AG09319 (cell line): ENCODE results near the gene EMX2.

ENCODE experiments used
- DNase-seq: peaks from one replicate; pipeline ENCODE4 v3.0.0-alpha.2; 2010; ENCODE audit warnings: low read depth; ENCODE audit errors: extremely low read depth
- TF ChIP-seq, protein P1 (sequence below): IDR thresholded peaks from 2 replicates; pipeline ENCODE4 v1.5.1; 2011; ENCODE audit warnings: low read depth, mild to moderate bottlenecking, inconsistent platforms, low read length, moderate library complexity

The EMX2 gene

GRCh38 chr10:117537436-117537903 lies 5.1 kb upstream of the EMX2 start:
- TF ChIP-seq, protein P1, sequence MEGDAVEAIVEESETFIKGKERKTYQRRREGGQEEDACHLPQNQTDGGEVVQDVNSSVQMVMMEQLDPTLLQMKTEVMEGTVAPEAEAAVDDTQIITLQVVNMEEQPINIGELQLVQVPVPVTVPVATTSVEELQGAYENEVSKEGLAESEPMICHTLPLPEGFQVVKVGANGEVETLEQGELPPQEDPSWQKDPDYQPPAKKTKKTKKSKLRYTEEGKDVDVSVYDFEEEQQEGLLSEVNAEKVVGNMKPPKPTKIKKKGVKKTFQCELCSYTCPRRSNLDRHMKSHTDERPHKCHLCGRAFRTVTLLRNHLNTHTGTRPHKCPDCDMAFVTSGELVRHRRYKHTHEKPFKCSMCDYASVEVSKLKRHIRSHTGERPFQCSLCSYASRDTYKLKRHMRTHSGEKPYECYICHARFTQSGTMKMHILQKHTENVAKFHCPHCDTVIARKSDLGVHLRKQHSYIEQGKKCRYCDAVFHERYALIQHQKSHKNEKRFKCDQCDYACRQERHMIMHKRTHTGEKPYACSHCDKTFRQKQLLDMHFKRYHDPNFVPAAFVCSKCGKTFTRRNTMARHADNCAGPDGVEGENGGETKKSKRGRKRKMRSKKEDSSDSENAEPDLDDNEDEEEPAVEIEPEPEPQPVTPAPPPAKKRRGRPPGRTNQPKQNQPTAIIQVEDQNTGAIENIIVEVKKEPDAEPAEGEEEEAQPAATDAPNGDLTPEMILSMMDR: peak; percentile 26; the same call in 1 of the 2 replicates
- no peak for DNase-seq

DNA sequence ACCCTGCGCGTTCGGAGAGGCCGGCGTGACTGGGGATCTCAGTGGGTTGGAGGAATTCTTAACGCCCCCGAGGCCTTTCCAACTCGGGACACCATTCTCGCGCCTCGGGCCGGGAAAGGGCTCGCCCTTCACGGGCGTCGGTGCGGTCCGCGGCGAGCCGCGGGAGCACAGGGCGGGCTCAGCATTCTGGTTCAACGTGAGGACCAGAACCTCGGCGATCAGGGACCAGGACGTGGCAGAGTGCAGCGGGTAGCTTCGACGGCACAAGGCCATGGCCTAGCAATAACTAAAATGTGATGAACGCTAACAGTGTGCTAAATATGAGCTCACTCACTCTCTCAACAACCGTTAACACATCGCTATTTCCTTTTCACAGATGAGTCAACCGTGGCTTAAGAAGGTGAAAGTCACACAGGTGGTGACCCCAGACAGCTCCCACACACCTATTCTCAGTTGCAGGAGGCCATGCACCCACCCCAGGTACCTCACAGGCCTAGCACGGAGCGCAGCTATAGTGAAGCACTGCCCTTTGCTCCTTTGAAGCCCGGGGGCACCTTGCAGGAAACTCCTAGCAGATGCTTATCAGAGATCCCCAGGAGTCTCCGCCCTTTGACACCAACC lies 4.5 kb upstream of the EMX2 start:
- TF ChIP-seq, protein P1: no peak
- no peak for DNase-seq

DNA sequence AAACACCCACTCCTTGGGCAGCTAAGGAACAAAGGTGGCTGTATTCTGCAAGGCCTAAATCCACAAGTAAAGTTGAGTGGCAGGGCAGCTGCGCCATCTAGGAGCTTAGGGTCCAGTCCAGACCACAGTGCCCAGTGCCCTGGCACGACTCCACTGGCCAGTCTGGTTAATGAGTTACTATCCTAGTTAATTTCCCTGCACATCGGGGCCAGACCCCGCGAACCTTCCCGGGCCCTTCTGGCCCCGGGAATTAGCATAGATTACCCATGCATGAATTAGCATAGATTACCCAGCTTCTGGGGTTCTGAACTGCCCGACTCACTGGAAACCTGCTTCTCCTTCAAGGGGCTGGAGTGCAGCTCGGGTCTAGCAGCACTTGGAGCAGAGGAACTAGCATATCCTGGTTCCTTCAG lies 3.2 kb upstream of the EMX2 start:
- TF ChIP-seq, protein P1: no peak
- DNase-seq: no peak

DNA sequence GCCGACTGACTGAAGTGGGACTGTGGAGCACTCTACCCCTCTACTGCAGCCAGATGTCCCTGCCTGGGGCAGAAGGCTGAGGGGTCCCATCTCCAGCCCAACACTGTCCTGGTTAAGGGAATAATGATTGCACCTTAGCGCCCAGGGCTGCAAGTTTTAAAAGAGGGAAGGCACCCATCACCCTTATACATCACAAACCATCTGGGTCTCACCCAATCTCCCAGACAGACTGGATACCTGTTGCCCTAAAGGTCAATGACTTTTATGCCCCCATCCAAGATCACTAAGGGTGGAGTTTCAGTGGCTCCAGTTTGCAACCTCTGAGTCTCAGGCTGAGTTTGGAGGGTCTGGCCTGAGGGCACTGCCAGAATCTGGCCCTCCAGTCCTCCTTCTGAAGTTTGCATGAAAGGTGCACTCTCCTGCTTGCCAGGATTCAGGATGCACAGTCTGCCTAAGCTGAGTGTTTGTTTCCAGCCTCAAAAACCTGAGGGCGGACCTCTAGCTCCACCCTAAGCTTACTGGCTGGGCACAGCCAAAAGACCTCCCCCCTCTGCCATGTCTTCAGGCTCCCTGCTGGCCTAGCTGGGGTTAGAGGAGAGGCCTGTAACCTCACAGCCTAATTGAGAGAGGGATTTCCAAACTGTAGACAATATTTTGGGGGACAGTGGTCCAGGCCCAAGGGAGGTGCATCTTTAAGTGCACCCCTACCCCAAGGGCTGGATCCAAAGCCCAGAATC lies 2.5 kb upstream of the EMX2 start:
- TF ChIP-seq, protein P1: no peak
- no peak for DNase-seq

- TF ChIP-seq, protein P1: no peak
- no peak for DNase-seq
Measured at GRCh38 chr10:117540640-117541404, 1.7 kb upstream of the EMX2 start.

GRCh38 chr10:117541405-117541908 lies 1.1 kb upstream of the EMX2 start:
- DNase-seq: peak; percentile 44
- TF ChIP-seq, protein P1: no peak
